Ovary (tissue), 3 donors: ENCODE measurements around the gene ABCC4.

ENCODE experiments used
- EP300 ChIP-seq: sonication (generic); formaldehyde crosslinking; IDR thresholded peaks from one replicate; pipeline ENCODE4 v1.6.1; 2017; ENCODE audit warnings: antibody characterized with exemption
- POLR2A ChIP-seq: fragments of 450-650 bp; IDR thresholded peaks from one replicate; pipeline ENCODE4 v1.6.1; 2017; ENCODE audit warnings: antibody characterized with exemption, mild to moderate bottlenecking, moderate library complexity
- TF ChIP-seq, protein P1 (sequence below), 3 donors: fragments of 450-650 bp in 2 of 3; fragments of 200-600 bp in 1 of 3; IDR thresholded peaks; one replicate each; pipeline versions ENCODE4 v1.5.1 to v1.8.0; 2016 to 2022; ENCODE audit warnings: antibody characterized with exemption in 3 of 3, mild to moderate bottlenecking in 1 of 3
- donor health status: DM: no; HTN: no; CAD: no.

GRCh38 chr13:95060014-95060519 is 241.2 kb downstream of the ABCC4 start:
- TF ChIP-seq POLR2A (no peak), EP300 (no peak)
- TF ChIP-seq, protein P1, sequence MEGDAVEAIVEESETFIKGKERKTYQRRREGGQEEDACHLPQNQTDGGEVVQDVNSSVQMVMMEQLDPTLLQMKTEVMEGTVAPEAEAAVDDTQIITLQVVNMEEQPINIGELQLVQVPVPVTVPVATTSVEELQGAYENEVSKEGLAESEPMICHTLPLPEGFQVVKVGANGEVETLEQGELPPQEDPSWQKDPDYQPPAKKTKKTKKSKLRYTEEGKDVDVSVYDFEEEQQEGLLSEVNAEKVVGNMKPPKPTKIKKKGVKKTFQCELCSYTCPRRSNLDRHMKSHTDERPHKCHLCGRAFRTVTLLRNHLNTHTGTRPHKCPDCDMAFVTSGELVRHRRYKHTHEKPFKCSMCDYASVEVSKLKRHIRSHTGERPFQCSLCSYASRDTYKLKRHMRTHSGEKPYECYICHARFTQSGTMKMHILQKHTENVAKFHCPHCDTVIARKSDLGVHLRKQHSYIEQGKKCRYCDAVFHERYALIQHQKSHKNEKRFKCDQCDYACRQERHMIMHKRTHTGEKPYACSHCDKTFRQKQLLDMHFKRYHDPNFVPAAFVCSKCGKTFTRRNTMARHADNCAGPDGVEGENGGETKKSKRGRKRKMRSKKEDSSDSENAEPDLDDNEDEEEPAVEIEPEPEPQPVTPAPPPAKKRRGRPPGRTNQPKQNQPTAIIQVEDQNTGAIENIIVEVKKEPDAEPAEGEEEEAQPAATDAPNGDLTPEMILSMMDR (IDR thresholded peaks at IDR 0.05), result no peak
